ENCODE results near the gene SCYGR5. TPM values are rescaled to one million over a fixed set of nuclear protein-coding genes. Genes with fewer than 3 reads are reported as not detected.

SCYGR5 gene
- total RNA-seq, 3 donors from 2014 or later: not detected

GRCh38 chr2:227703961-227704360 lies 37.4 kb downstream of the SCYGR5 start:
- Mint-ChIP-seq H3K9me3 (no peaks in the 10 kb centered on the region), H3K36me3 (ENCODE audit: insufficient read depth) (no peaks in the 10 kb centered on the region), H3K27me3 (ENCODE audit: low read depth) (peaks cover 9% of the 10 kb centered on the region), H3K4me1 (ENCODE audit: low read depth) (no peaks in the 10 kb centered on the region), H3K4me3 (no peak overlapping the region)
- ATAC-seq: no peak
- DNase-seq: no peak

- no peak for ATAC-seq
- H3K9me3 Mint-ChIP-seq: no peaks in the 10 kb centered on the region
- peaks cover 12% of the 10 kb centered on the region for H3K27me3 Mint-ChIP-seq (ENCODE audit: low read depth)
- no peak overlapping the region for H3K4me3 Mint-ChIP-seq
- no peak for DNase-seq
- H3K36me3 Mint-ChIP-seq (ENCODE audit: insufficient read depth): no peaks in the 10 kb centered on the region
- H3K4me1 Mint-ChIP-seq (ENCODE audit: low read depth): no peaks in the 10 kb centered on the region
These were observed 40.3 kb downstream of the SCYGR5 start for GRCh38 chr2:227706859-227707258.

- Mint-ChIP-seq H3K4me1 (ENCODE audit: low read depth) (no peaks in the 10 kb centered on the region), H3K4me3 (no peak overlapping the region), H3K36me3 (ENCODE audit: insufficient read depth) (no peaks in the 10 kb centered on the region), H3K27me3 (ENCODE audit: low read depth) (peaks cover 12% of the 10 kb centered on the region), H3K9me3 (no peaks in the 10 kb centered on the region)
- ATAC-seq (no peak), DNase-seq (no peak)
These were observed 40.8 kb downstream of the SCYGR5 start for GRCh38 chr2:227707390-227707789.

GRCh38 chr2:227710986-227711385 lies 44.4 kb downstream of the SCYGR5 start:
- Mint-ChIP-seq H3K4me1 (ENCODE audit: low read depth) (no peaks in the 10 kb centered on the region), H3K9me3 (no peaks in the 10 kb centered on the region), H3K27me3 (ENCODE audit: low read depth) (peaks cover 2% of the 10 kb centered on the region), H3K4me3 (no peak overlapping the region), H3K36me3 (ENCODE audit: insufficient read depth) (no peaks in the 10 kb centered on the region)
- ATAC-seq: no peak
- DNase-seq: no peak

GRCh38 chr2:227713291-227713690 lies 46.7 kb downstream of the SCYGR5 start:
- DNase-seq: no peak
- Mint-ChIP-seq H3K4me1 (ENCODE audit: low read depth) (no peaks in the 10 kb centered on the region), H3K27me3 (ENCODE audit: low read depth) (peaks cover 13% of the 10 kb centered on the region), H3K36me3 (ENCODE audit: insufficient read depth) (no peaks in the 10 kb centered on the region), H3K9me3 (no peaks in the 10 kb centered on the region), H3K4me3 (no peak overlapping the region)
- ATAC-seq: no peak

- DNase-seq: no peak
- Mint-ChIP-seq H3K9me3 (no peaks in the 10 kb centered on the region), H3K27me3 (ENCODE audit: low read depth) (peaks cover 21% of the 10 kb centered on the region), H3K4me3 (no peak overlapping the region), H3K4me1 (ENCODE audit: low read depth) (no peaks in the 10 kb centered on the region), H3K36me3 (ENCODE audit: insufficient read depth) (no peaks in the 10 kb centered on the region)
- ATAC-seq: no peak
These were observed 49.9 kb downstream of the SCYGR5 start for GRCh38 chr2:227716501-227716900.

Other genes starting within 250 kb of the SCYGR5 start
- gene AGFG1, start 194.6 kb upstream of the SCYGR5 start, total RNA-seq: 100 to 1,000 TPM; 200 to 228 (median 213) TPM
- gene SCYGR2, start 67.9 kb upstream of the SCYGR5 start, total RNA-seq: not detected
- not detected for gene SCYGR3, start 52.0 kb upstream of the SCYGR5 start, total RNA-seq
- not detected for gene SCYGR4, start 49.3 kb upstream of the SCYGR5 start, total RNA-seq
- not detected for gene SLC19A3, start 51.2 kb downstream of the SCYGR5 start, total RNA-seq
- gene SCYGR6, start 58.0 kb downstream of the SCYGR5 start, total RNA-seq: not detected
- not detected for gene SCYGR7, start 61.5 kb downstream of the SCYGR5 start, total RNA-seq
- not detected for gene SCYGR8, start 79.1 kb downstream of the SCYGR5 start, total RNA-seq
- 100 to 1,000 TPM in 2 of 3 donors, 10 to 100 TPM in 1; 23.1 to 141 (median 105) TPM for gene CCL20, start 147.0 kb downstream of the SCYGR5 start, total RNA-seq
- gene DAW1, start 204.8 kb downstream of the SCYGR5 start, total RNA-seq: not detected